LNCaP clone FGC (cell line): ENCODE measurements around the gene U2AF1.
"Not testable (repeated sequence)": the region's sequence is repeated elsewhere in the genome, so short reads cannot be mapped to it uniquely, and the experiment has no call there.

Experiments
- DNase-seq: peaks from one replicate; pipeline ENCODE4 v3.0.0-alpha.2; 2011; ENCODE audit warnings: low read depth
- H3K4me3 ChIP-seq: 2 replicates; pipeline ENCODE4 v1.5.1; 2011; ENCODE audit warnings: mild to moderate bottlenecking, low read depth, low read length, control low read depth

Gene U2AF1

DNA sequence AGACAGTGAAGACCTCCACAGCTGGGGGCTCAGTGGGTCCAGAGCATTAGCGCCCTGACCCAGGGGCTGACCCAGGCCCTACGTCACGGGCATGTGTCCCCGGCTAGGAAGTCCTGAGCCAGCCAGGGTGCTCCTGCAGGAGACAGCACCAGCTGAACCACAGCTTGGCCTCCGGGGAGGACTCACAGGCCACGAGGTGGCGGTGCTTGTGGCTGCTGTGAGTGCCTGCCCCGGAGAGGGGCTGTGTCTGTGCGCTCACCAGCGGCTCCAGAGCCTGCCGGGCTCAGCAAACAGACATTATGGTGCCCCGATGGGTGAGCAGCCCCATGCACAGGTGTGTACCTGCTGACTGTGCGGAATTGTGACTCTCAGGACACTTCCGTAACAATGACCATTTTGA lies 62.8 kb downstream of the U2AF1 start:
- not testable (repeated sequence) for H3K4me3 ChIP-seq, DNase-seq

DNA sequence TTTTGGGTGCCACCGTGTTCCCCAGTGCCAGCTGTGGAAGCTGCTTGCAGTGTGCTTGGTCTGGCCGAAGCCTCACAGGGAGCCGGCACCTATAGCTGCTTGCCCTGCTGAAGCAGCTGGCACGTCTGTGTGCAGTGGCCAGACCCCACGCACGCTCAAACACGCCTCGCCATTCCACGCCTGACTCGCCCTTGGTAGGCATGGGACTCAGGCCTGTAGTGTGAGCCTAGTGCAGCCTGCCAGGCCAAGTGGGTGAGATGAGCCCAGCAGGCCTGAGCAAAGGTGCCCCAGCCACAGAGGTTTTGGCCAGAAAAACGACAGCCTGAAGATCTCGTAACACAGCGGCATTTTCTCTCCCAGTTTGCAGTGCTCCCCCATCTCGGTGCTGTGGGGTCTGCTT lies 64.1 kb downstream of the U2AF1 start:
- H3K4me3 ChIP-seq, DNase-seq: not testable (repeated sequence)
